ENCODE measurements around the gene TAP2. TPM values are rescaled to one million over a fixed set of nuclear protein-coding genes. Genes with fewer than 3 reads are reported as not detected.
A peak's percentile ranks its signal among the peaks of the same experiment; 100 is the strongest.

TAP2 gene
- total and polyA plus RNA-seq, 2 of the 13 experiments (the other 11 are each of a cell fraction or from before 2014, with no cell fraction given): 10.3 to 17.6 TPM

GRCh38 chr6:32852844-32853540 lies 14.5 kb upstream of the TAP2 start (continued):
- TF ChIP-seq ZNF768 (CRISPR knock-in tag; IDR thresholded peaks at IDR 0.05): peak; percentile 74
- TF ChIP-seq PRPF4 (IDR thresholded peaks at IDR 0.05; ENCODE audit: low read depth, low read length, poor library complexity, severe bottlenecking): no peak
- TF ChIP-seq RXRA (CRISPR knock-in tag; IDR thresholded peaks at IDR 0.05): no peak
- no peak for TF ChIP-seq SIN3A (IDR thresholded peaks at IDR 0.05; ENCODE audit: borderline replicate concordance, low read depth, low read length)
- no peak for TF ChIP-seq GPN1 (CRISPR knock-in tag; IDR thresholded peaks at IDR 0.05; ENCODE audit: borderline replicate concordance)
- TF ChIP-seq KLF15 (CRISPR knock-in tag; IDR thresholded peaks at IDR 0.05; ENCODE audit: borderline replicate concordance): no peak
- no peak for TF ChIP-seq ZNF160 (CRISPR knock-in tag; IDR thresholded peaks at IDR 0.05)
- TF ChIP-seq LCORL (IDR thresholded peaks at IDR 0.05): no peak
- no peak for TF ChIP-seq LCORL (CRISPR knock-in tag; IDR thresholded peaks at IDR 0.05)
- 0 out of 2 replicates have a peak, but pooled peaks have one; percentile 21 for TF ChIP-seq SKIL (CRISPR knock-in tag; IDR thresholded peaks at IDR 0.05; ENCODE audit: borderline replicate concordance)
- TF ChIP-seq DNMT3B (CRISPR knock-in tag; conservative IDR thresholded peaks at IDR 0.05): no peak
- TF ChIP-seq MEIS1 (CRISPR knock-in tag; IDR thresholded peaks at IDR 0.05; ENCODE audit: borderline replicate concordance): no peak; the same call in 1 of the 2 replicates
- no peak for TF ChIP-seq NCOR1 (IDR thresholded peaks at IDR 0.05; ENCODE audit: borderline replicate concordance, low read length)
- no peak for TF ChIP-seq ZNF891 (CRISPR knock-in tag; IDR thresholded peaks at IDR 0.05)
- no peak for TF ChIP-seq RAD21 (CRISPR knock-in tag; IDR thresholded peaks at IDR 0.05)
- no peak for TF ChIP-seq BATF2 (CRISPR knock-in tag; IDR thresholded peaks at IDR 0.05)
- 0 out of 2 replicates have a peak, but pooled peaks have one; percentile 9 for TF ChIP-seq PAX8 (CRISPR knock-in tag; IDR thresholded peaks at IDR 0.05; ENCODE audit: borderline replicate concordance)
- no peak for TF ChIP-seq IKZF1 (IDR thresholded peaks at IDR 0.05)
- TF ChIP-seq ZNF660 (CRISPR knock-in tag; IDR thresholded peaks at IDR 0.05; ENCODE audit: borderline replicate concordance, low read depth): no peak
- no peak for TF ChIP-seq ZNF841 (CRISPR knock-in tag; IDR thresholded peaks at IDR 0.05; ENCODE audit: borderline replicate concordance)
- TF ChIP-seq ZNF7 (CRISPR knock-in tag; IDR thresholded peaks at IDR 0.05): no peak
- no peak for TF ChIP-seq NFATC3 (CRISPR knock-in tag; IDR thresholded peaks at IDR 0.05)
- no peak for TF ChIP-seq FOXK2 (IDR thresholded peaks at IDR 0.05)
- no peak for TF ChIP-seq ZFP36L1 (CRISPR knock-in tag; IDR thresholded peaks at IDR 0.05)
- TF ChIP-seq ATM (IDR thresholded peaks at IDR 0.05; ENCODE audit: borderline replicate concordance): no peak
- no peak for TF ChIP-seq ZBTB14 (CRISPR knock-in tag; IDR thresholded peaks at IDR 0.05)
- no peak for TF ChIP-seq BCL3 (CRISPR knock-in tag; IDR thresholded peaks at IDR 0.05)
- peak; percentile 67; the same call in 1 of the 2 replicates for TF ChIP-seq ZNF253 (CRISPR knock-in tag; IDR thresholded peaks at IDR 0.05; ENCODE audit: borderline replicate concordance)
